GM12878 (cell line): ENCODE measurements around the gene GFM1. TPM values are rescaled to one million over a fixed set of nuclear protein-coding genes. Genes with fewer than 3 reads are reported as not detected.
A peak's percentile ranks its signal among the peaks of the same experiment; 100 is the strongest.

Source experiments
- CREM ChIP-seq: IDR thresholded peaks from 2 replicates; pipeline ENCODE4 v1.6.1; 2014; ENCODE audit warnings: antibody characterized with exemption, low read depth
- EED ChIP-seq: sonication (generic); IDR thresholded peaks from 2 replicates; pipeline ENCODE4 v1.6.1; 2016; ENCODE audit warnings: antibody characterized with exemption, low read depth
- ELK1 ChIP-seq: IDR thresholded peaks from 2 replicates; pipeline ENCODE4 v1.6.1; 2012; ENCODE audit warnings: low read depth, low read length, improper control_type of control experiment
- ESRRA ChIP-seq: IDR thresholded peaks from 2 replicates; pipeline ENCODE4 v1.6.1; 2012; ENCODE audit warnings: mild to moderate bottlenecking, low read length, improper control_type of control experiment
- IRF4 ChIP-seq: IDR thresholded peaks from 2 replicates; pipeline ENCODE4 v1.6.1; 2011; ENCODE audit warnings: low read depth, low read length
- JUND ChIP-seq: IDR thresholded peaks from 2 replicates; pipeline ENCODE4 v1.6.1; 2012; ENCODE audit warnings: low read depth, mild to moderate bottlenecking, low read length, improper control_type of control experiment, moderate library complexity
- MEF2A ChIP-seq: IDR thresholded peaks from 2 replicates; pipeline ENCODE4 v1.6.1; 2011; ENCODE audit warnings: low read depth, mild to moderate bottlenecking, low read length, moderate library complexity; ENCODE audit not compliant: insufficient read depth
- MLLT1 ChIP-seq: fragments of 450-650 bp; IDR thresholded peaks from 2 replicates; pipeline ENCODE4 v1.6.1; 2016; ENCODE audit warnings: mild to moderate bottlenecking
- MTA2 ChIP-seq: fragments of 450-650 bp; IDR thresholded peaks from 2 replicates; pipeline ENCODE4 v1.6.1; 2016; ENCODE audit warnings: low read depth, mild to moderate bottlenecking, moderate library complexity
- NFYA ChIP-seq: IDR thresholded peaks from 2 replicates; pipeline ENCODE4 v1.6.1; 2011; ENCODE audit warnings: low read depth, mild to moderate bottlenecking, low read length, improper control_type of control experiment, borderline replicate concordance
- NFYB ChIP-seq: IDR thresholded peaks from 2 replicates; pipeline ENCODE4 v1.6.1; 2011; ENCODE audit warnings: low read depth, mild to moderate bottlenecking, low read length, improper control_type of control experiment, moderate library complexity; ENCODE audit not compliant: insufficient read depth
- NR2F1 ChIP-seq: fragments of 450-650 bp; conservative IDR thresholded peaks from 2 replicates; pipeline ENCODE4 v1.6.1; 2017; ENCODE audit warnings: mild to moderate bottlenecking
- PKNOX1 ChIP-seq: fragments of 450-650 bp; IDR thresholded peaks from 2 replicates; pipeline ENCODE4 v1.6.1; 2016; ENCODE audit warnings: mild to moderate bottlenecking
- POLR2AphosphoS2 ChIP-seq: IDR thresholded peaks from 2 replicates; pipeline ENCODE4 v1.6.1; 2011; ENCODE audit warnings: low read depth, mild to moderate bottlenecking, low read length, improper control_type of control experiment, moderate library complexity
- POU2F2 ChIP-seq: IDR thresholded peaks from 3 replicates; pipeline ENCODE4 v1.6.1; 2011; ENCODE audit warnings: low read depth, mild to moderate bottlenecking, low read length, borderline replicate concordance
- SMAD5 ChIP-seq: IDR thresholded peaks from 2 replicates; pipeline ENCODE4 v1.6.1; 2016; ENCODE audit warnings: antibody characterized with exemption, low read depth
- SMARCA5 ChIP-seq: fragments of 450-650 bp; IDR thresholded peaks from 2 replicates; pipeline ENCODE4 v1.6.1; 2017; ENCODE audit warnings: mild to moderate bottlenecking
- SPI1 ChIP-seq: IDR thresholded peaks from 2 replicates; pipeline ENCODE4 v1.6.1; 2011; ENCODE audit warnings: low read depth, mild to moderate bottlenecking, low read length, moderate library complexity, borderline replicate concordance; ENCODE audit not compliant: insufficient read depth
- SUPT20H ChIP-seq: IDR thresholded peaks from 2 replicates; pipeline ENCODE4 v1.6.1; 2011; ENCODE audit warnings: low read depth, mild to moderate bottlenecking, low read length, moderate library complexity, borderline replicate concordance; ENCODE audit not compliant: control insufficient read depth
- TAF1 ChIP-seq: IDR thresholded peaks from 2 replicates; pipeline ENCODE4 v1.6.1; 2011; ENCODE audit warnings: mild to moderate bottlenecking, low read depth, low read length, borderline replicate concordance
- TCF3 ChIP-seq: IDR thresholded peaks from 2 replicates; pipeline ENCODE4 v1.6.1; 2012; ENCODE audit warnings: low read depth, mild to moderate bottlenecking, low read length, borderline replicate concordance; ENCODE audit not compliant: insufficient read depth
- ZZZ3 ChIP-seq: IDR thresholded peaks from 2 replicates; pipeline ENCODE4 v1.6.1; 2011; ENCODE audit warnings: low read depth; ENCODE audit not compliant: control insufficient read depth, insufficient read length
- polyA plus RNA-seq, 11 experiments: library from polyadenylated mRNA; depleted of rRNA in 4 of 11; unstranded in 6 of 11; stranded (reverse) in 5 of 11; fragments of >200 nt; fragmentation: Nextera tagmentation in 4 of 11; fragmentation: Illumina TruSeq in 1 of 11; extraction: Ambion mirVana in 4 of 11; extraction: Trizol in 1 of 11; gene quantifications; 1 replicate in 1 of 11; 2 replicates in 10 of 11; pipeline versions ENCODE4 v1.2.1 to v1.2.3, GENCODE V29; 2011 to 2016; ENCODE audit warnings: inconsistent platforms in 2 of 11, missing spikeins in 2 of 11, low read depth in 1 of 11
- total RNA-seq, 4 experiments: library from RNA; depleted of rRNA in 3 of 4; stranded (reverse); fragments of >200 nt in 3 of 4; fragmentation: Illumina TruSeq in 1 of 4; extraction: Trizol in 1 of 4; gene quantifications; 2 replicates each; pipeline versions ENCODE4 v1.2.1 to v1.2.3, GENCODE V29; 2013 to 2021

The GFM1 gene
- total and polyA plus RNA-seq, 10 of the 15 experiments (the other 5 are each of a cell fraction or from before 2014, with no cell fraction given): 36.9 to 87.2 (median 57.3) TPM

GRCh38 chr3:158672215-158673176 is 28.2 kb downstream of the GFM1 start, which contains the start of gene LXN (continued):
- peak; percentile 64; the same call in 1 of the 2 replicates for TF ChIP-seq MLLT1
- 0 out of 2 replicates have a peak, but pooled peaks have one; percentile 34 for TF ChIP-seq MTA2
- TF ChIP-seq SMAD5: 0 out of 2 replicates have a peak, but pooled peaks have one; percentile 61
- TF ChIP-seq CREM: 0 out of 2 replicates have a peak, but pooled peaks have one; percentile 7
- TF ChIP-seq JUND: no peak
- TF ChIP-seq MEF2A: 0 out of 2 replicates have a peak, but pooled peaks have one; percentile 16
- TF ChIP-seq NFYA: no peak
- TF ChIP-seq ESRRA: no peak
- peak; percentile 84 for TF ChIP-seq NR2F1
- 0 out of 3 replicates have a peak, but pooled peaks have one; percentile 28 for TF ChIP-seq POU2F2
- peak; percentile 88; the same call in 1 of the 2 replicates for TF ChIP-seq POLR2AphosphoS2
- no peak for TF ChIP-seq ZZZ3
- 0 out of 2 replicates have a peak, but pooled peaks have one; percentile 24 for TF ChIP-seq ELK1
- TF ChIP-seq IRF4: no peak
- TF ChIP-seq SMARCA5: no peak
- TF ChIP-seq EED: peak; percentile 62
- TF ChIP-seq TCF3: no peak
- peak; percentile 31; the same call in 1 of the 2 replicates for TF ChIP-seq PKNOX1
- no peak for TF ChIP-seq SUPT20H
- TF ChIP-seq SPI1: peak; percentile 27; the same call in 1 of the 2 replicates
- TF ChIP-seq NFYB: 0 out of 2 replicates have a peak, but pooled peaks have one; percentile 52
- peak; percentile 53; the same call in 1 of the 2 replicates for TF ChIP-seq TAF1
